Measurements from ENCODE around the gene FHAD1. TPM values are rescaled to one million over a fixed set of nuclear protein-coding genes. Genes with fewer than 3 reads are reported as not detected.
"Not testable (repeated sequence)": the region's sequence is repeated elsewhere in the genome, so short reads cannot be mapped to it uniquely, and the experiment has no call there.

The FHAD1 gene
- total RNA-seq, 1 donor from 2014 or later: not detected

GRCh38 chr1:15288173-15288926, 41.3 kb downstream of the FHAD1 start:
- no peak overlapping the region for H3K4me3 ChIP-seq (ENCODE audit: low read depth, low read length)
- FAIRE-seq: peak; percentile 76
- TF ChIP-seq CTCF (IDR thresholded peaks at IDR 0.05; ENCODE audit: insufficient read depth, low read length, severe bottlenecking): peak; percentile 12
- DNase-seq (ENCODE audit: low read depth): no peak
- H3K36me3 ChIP-seq (ENCODE audit: control insufficient read depth, insufficient read depth, low read length): no peaks in the 10 kb centered on the region
- no peaks in the 10 kb centered on the region for H3K27me3 ChIP-seq (ENCODE audit: control insufficient read depth, insufficient read depth, low read length)

GRCh38 chr1:15289251-15289651, 42.2 kb downstream of the FHAD1 start:
- no peaks in the 10 kb centered on the region for H3K36me3 ChIP-seq (ENCODE audit: control insufficient read depth, insufficient read depth, low read length)

GRCh38 chr1:15290382-15290781, 43.4 kb downstream of the FHAD1 start:
- Histone ChIP-seq H3K27me3 (ENCODE audit: control insufficient read depth, insufficient read depth, low read length) (no peaks in the 10 kb centered on the region), H3K4me3 (ENCODE audit: low read depth, low read length) (no peak overlapping the region), H3K36me3 (ENCODE audit: control insufficient read depth, insufficient read depth, low read length) (no peaks in the 10 kb centered on the region)
- no peak for FAIRE-seq
- no peak for TF ChIP-seq CTCF (IDR thresholded peaks at IDR 0.05; ENCODE audit: insufficient read depth, low read length, severe bottlenecking)
- DNase-seq (ENCODE audit: low read depth): peak; percentile 47

More at GRCh38 chr1:15289251-15289651, 42.2 kb downstream of the FHAD1 start:
- DNase-seq (ENCODE audit: low read depth): no peak
- Histone ChIP-seq H3K4me3 (ENCODE audit: low read depth, low read length) (no peak overlapping the region), H3K27me3 (ENCODE audit: control insufficient read depth, insufficient read depth, low read length) (no peaks in the 10 kb centered on the region)
- TF ChIP-seq CTCF (IDR thresholded peaks at IDR 0.05; ENCODE audit: insufficient read depth, low read length, severe bottlenecking): no peak
- FAIRE-seq: no peak

GRCh38 chr1:15295696-15296095, 48.7 kb downstream of the FHAD1 start:
- FAIRE-seq: no peak
- Histone ChIP-seq H3K27me3 (ENCODE audit: control insufficient read depth, insufficient read depth, low read length) (no peaks in the 10 kb centered on the region), H3K36me3 (ENCODE audit: control insufficient read depth, insufficient read depth, low read length) (no peaks in the 10 kb centered on the region), H3K4me3 (ENCODE audit: low read depth, low read length) (no peak overlapping the region)
- DNase-seq (ENCODE audit: low read depth): peak; percentile 62
- no peak for TF ChIP-seq CTCF (IDR thresholded peaks at IDR 0.05; ENCODE audit: insufficient read depth, low read length, severe bottlenecking)

- Histone ChIP-seq H3K36me3 (ENCODE audit: control insufficient read depth, insufficient read depth, low read length) (no peaks in the 10 kb centered on the region), H3K27me3 (ENCODE audit: control insufficient read depth, insufficient read depth, low read length) (no peaks in the 10 kb centered on the region), H3K4me3 (ENCODE audit: low read depth, low read length) (no peak overlapping the region)
- no peak for FAIRE-seq
- no peak for TF ChIP-seq CTCF (IDR thresholded peaks at IDR 0.05; ENCODE audit: insufficient read depth, low read length, severe bottlenecking)
- peak; percentile 49 for DNase-seq (ENCODE audit: low read depth)
These were observed 49.7 kb downstream of the FHAD1 start for GRCh38 chr1:15296585-15297321.

GRCh38 chr1:15297975-15298374, 51.0 kb downstream of the FHAD1 start:
- not testable (repeated sequence) for H3K27me3 ChIP-seq (ENCODE audit: control insufficient read depth, insufficient read depth, low read length); H3K4me3 ChIP-seq (ENCODE audit: low read depth, low read length); H3K36me3 ChIP-seq (ENCODE audit: control insufficient read depth, insufficient read depth, low read length); FAIRE-seq; DNase-seq (ENCODE audit: low read depth)

Measured in bronchial epithelial cell (primary cell).